HG02798 (cell line): ENCODE results near the gene ARL8B.
"Not testable (repeated sequence)": the region's sequence is repeated elsewhere in the genome, so short reads cannot be mapped to it uniquely, and the experiment has no call there.

Experiments used
- ATAC-seq: cut with Tn5 transposase; IDR thresholded peaks from one replicate; pipeline ENCODE4 v1.9.1; 2021; ENCODE audit warnings: mild to moderate bottlenecking; ENCODE audit not compliant: unreplicated experiment, poor library complexity

ARL8B gene

GRCh38 chr3:5122030-5122740 lies at the start of gene ARL8B:
TSS of gene ARL8B (plus strand) at chr3:5122292. CDS start at chr3:5122466, 174 bp downstream.
- peak; percentile 98 for ATAC-seq

GRCh38 chr3:5073374-5074085 lies 48.6 kb upstream of the ARL8B start:
- no peak for ATAC-seq

DNA sequence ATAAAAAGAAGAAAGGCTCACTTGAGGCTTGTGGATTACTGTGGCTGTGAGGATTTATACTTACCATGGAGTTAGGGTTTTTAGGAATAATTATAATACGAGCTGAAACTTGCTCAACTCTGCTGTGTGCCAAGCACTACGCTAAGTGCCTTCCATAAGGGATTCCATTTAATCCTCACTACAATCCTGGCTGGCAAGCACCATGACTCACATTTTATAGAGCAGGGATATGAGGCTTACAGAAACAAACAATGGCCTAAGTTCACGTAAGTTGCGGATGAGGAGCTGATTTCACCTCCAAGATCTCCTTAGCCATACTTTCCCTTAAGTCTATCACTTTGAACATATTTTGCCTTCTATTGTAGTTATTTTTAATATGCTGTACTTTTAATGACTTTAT lies 43.9 kb upstream of the ARL8B start:
- ATAC-seq: no peak

DNA sequence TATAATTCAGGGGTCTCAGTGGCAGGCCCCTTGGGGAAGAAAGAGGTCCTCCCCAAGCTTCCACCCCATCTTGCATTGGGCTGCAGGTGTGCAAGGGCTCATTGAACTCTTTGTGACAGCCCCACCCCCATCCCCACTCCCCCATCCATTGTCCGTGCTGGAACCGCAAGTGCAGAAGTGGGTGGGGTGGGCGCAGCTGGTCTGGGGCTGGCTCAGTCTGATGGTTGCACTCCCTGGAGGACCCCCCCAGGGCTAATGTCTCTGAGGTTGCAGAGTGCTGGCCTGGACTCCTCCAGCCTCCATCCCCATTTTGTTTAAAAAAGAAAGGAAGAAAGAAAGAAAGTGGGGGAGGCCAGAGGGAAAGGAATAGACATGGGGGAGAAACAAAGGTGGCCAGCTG lies 42.3 kb upstream of the ARL8B start:
- no peak for ATAC-seq

DNA sequence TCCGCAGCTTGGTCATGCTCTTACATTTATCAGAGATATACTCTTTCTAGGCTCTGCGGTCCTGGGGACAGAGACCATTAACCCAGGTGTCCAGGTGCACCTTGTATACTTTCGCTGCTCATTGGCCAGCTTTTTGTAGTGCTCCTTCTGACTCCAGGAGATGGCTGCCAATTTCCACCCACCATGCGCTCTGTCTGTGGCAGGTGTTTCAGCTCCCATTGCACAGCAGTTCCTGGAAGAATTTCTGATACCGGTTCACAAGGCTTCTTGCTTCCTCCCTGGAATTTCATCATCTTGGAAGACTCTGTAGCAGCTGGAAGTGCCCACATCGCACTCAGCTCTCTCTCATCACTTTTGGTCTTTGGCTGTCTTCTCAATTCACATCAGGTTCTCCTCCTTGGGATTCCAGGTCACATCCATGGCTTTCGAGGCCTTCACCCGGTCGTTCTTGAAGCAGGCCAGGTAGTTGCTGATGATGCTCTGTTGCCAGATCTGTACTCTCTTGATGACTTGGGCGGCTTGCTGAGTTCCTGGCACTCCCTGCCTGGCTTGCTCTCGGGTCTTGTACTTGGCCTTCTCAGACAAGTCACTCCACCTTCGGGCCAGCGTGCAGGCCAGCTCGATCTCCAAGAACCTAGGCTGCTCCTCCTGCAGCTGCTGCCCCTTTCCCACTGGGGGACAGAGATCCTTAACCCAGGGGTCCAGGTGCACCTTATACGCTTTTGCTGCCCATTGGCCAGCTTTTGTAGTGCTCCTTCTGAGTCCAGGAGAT lies 41.1 kb upstream of the ARL8B start:
- ATAC-seq: no peak

GRCh38 chr3:5081973-5082788 lies 39.9 kb upstream of the ARL8B start:
- not testable (repeated sequence) for ATAC-seq

DNA sequence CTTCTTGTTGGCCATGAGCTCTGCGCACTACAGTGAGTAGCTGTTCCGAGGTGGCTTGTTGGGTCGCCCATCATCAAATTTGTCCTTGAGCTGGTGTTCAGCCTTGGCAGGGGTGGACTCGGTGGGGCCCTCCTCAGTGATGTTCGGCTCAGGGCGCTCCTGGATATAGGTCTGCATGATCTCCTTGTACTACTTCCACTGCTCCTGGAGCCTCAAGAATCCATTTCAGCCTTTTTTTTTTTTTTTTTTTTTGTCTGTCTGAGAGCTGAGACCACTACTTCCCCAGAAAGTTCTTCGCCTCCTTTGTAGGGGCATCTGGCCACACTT lies 39.3 kb upstream of the ARL8B start:
- ATAC-seq: no peak

- no peak for ATAC-seq
Measured at GRCh38 chr3:5084224-5084623, 37.9 kb upstream of the ARL8B start.

DNA sequence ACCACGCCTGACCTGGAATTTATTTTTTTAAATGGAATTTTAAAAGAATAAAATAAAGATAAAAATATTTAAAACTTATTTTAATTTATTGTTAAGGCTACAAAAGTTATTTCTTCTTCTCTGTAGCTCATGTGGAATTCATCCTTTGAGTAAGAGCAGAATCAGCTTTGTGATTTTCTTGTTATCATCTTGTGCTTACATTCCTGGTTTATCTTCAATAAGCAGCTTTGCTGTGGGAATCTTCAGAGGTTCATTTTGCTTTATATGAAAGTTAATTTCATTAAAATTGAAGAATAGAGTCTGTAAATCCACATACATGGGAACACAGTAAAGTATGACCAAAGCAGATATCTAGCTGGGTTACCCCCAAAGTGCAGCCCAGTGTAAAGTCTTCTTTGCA lies 35.4 kb upstream of the ARL8B start:
- ATAC-seq: no peak

- peak; percentile 38 for ATAC-seq
Measured at GRCh38 chr3:5087209-5087608, 34.9 kb upstream of the ARL8B start.

- no peak for ATAC-seq
Measured at GRCh38 chr3:5090197-5090596, 31.9 kb upstream of the ARL8B start.

DNA sequence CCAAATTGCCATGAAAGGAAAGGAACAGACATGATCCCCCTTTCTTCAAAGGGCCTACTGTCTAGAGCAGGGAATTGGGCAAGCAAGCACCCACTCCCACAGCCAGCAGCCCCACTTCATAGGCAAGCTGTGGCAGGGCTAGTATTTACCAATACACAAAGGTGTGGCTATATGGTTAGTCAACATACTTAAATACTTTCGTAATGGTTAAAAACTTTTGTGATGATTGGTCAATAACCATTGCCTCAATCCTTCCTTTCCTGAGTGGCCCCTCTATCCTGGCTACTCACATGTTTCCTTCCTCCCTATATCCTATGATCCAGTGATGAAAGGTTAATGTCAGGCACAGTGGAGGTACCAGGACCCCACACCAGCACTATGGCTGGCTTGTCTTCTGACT lies 30.1 kb upstream of the ARL8B start:
- ATAC-seq: no peak

GRCh38 chr3:5093731-5094130 lies 28.4 kb upstream of the ARL8B start:
- ATAC-seq: no peak

GRCh38 chr3:5095886-5096285 lies 26.2 kb upstream of the ARL8B start:
- ATAC-seq: no peak

DNA sequence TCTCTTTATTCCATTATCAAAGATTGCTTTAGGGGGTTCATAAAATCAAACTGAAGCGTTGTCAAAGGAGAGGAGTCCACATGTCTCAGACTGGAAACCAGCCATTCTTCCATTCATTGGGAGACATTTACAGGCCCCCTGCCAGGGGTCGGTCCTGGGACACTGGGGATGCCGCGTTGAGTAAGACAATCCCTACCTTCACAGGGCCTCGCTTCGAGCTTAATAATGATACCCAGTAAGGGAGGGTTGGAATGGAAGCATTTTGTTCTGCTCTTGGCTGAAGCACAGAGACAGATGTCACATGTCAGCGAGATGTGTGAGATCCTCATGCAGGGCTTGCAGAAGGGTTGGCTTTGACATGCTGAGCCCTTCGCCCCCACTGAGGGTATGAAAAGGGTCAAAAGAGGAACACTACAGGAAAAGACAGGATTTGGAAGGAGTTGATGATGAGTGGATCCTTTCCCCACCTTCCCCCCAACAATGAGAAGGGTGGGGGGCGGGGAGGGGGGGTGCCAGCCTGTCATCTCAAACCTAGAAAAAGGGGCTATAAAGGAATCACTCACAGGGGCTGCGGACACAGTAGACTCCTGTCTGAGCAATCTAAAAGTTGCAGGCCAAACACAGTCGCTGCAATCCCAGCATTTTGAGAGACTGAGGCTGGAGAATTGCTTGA lies 25.6 kb upstream of the ARL8B start:
- ATAC-seq: no peak

GRCh38 chr3:5098346-5098745 lies 23.7 kb upstream of the ARL8B start:
- ATAC-seq: no peak

- no peak for ATAC-seq
Measured at GRCh38 chr3:5102532-5102931, 19.6 kb upstream of the ARL8B start.

GRCh38 chr3:5103743-5104142 lies 18.3 kb upstream of the ARL8B start:
- ATAC-seq: no peak

- ATAC-seq: no peak
Measured at GRCh38 chr3:5105050-5105449, 17.0 kb upstream of the ARL8B start.

GRCh38 chr3:5106371-5106770 lies 15.7 kb upstream of the ARL8B start:
- ATAC-seq: not testable (repeated sequence)
